Activated B cell treated with CpG ODN at 0.5 μM for 24 hours (primary cell): ENCODE results near the gene TMEM117. TPM values are rescaled to one million over a fixed set of nuclear protein-coding genes. Genes with fewer than 3 reads are reported as not detected.
"Not testable (repeated sequence)": the region's sequence is repeated elsewhere in the genome, so short reads cannot be mapped to it uniquely, and the experiment has no call there.

Experiments used
- ATAC-seq: fragments of 200-7000 bp; cut with Tn5 transposase; one replicate; pipeline ENCODE4 v1.10.0; 2021; ENCODE audit warnings: low read depth, mild to moderate bottlenecking, moderate library complexity
- CTCF ChIA-PET: fragments of 350-600 bp; sonication (Branson Sonifier 250); formaldehyde crosslinking; loops from one replicate; lab custom pipeline; 2021; ENCODE audit warnings: antibody characterized with exemption; lab: Charles Lee
- POLR2A ChIA-PET: fragments of 350-600 bp; sonication (Branson Sonifier 250); formaldehyde crosslinking; loops from one replicate; lab custom pipeline; 2021; ENCODE audit warnings: antibody characterized with exemption; lab: Charles Lee
- DNase-seq: peaks from one replicate; pipeline ENCODE4 v3.0.0; 2022
- H3K27ac Mint-ChIP-seq: one replicate; pipeline ENCODE4 v1.8.0; 2020; ENCODE audit warnings: mixed read lengths
- H3K27me3 Mint-ChIP-seq: one replicate; pipeline ENCODE4 v1.8.0; 2021; ENCODE audit warnings: mixed read lengths
- H3K36me3 Mint-ChIP-seq: one replicate; pipeline ENCODE4 v1.8.0; 2021; ENCODE audit warnings: low read depth, mixed read lengths
- H3K4me1 Mint-ChIP-seq: one replicate; pipeline ENCODE4 v1.8.0; 2021; ENCODE audit warnings: mixed read lengths
- H3K4me3 Mint-ChIP-seq: one replicate; pipeline ENCODE4 v1.8.0; 2020; ENCODE audit warnings: mild to moderate bottlenecking, mixed read lengths
- H3K9me3 Mint-ChIP-seq: one replicate; pipeline ENCODE4 v1.8.0; 2020; ENCODE audit warnings: mixed read lengths
- CTCF ChIP-seq: fragments of 200-600 bp; IDR thresholded peaks from one replicate; pipeline ENCODE4 v1.8.0; 2022; ENCODE audit warnings: antibody characterized with exemption, mild to moderate bottlenecking
- intact Hi-C: fragments of 100-400 bp; cut with micrococcal nuclease; formaldehyde crosslinking; loops from one replicate; pipeline ENCODE4 v1.15.1; 2024
- total RNA-seq: library from RNA; stranded (reverse); gene quantifications from 2 replicates; pipeline ENCODE4 v1.2.3, GENCODE V29; 2022

TMEM117 gene
- total RNA-seq, 1 donor from 2014 or later = 4.8 TPM

GRCh38 chr12:43858991-43859390, 23.1 kb downstream of the TMEM117 start:
- H3K27ac Mint-ChIP-seq = no peak overlapping the region
- H3K27me3 Mint-ChIP-seq = no peaks in the 10 kb centered on the region
- intact Hi-C loops = no loop called here
- no peak overlapping the region for H3K4me3 Mint-ChIP-seq
- ChIA-PET POLR2A (no interaction called here), CTCF (no interaction called here)
- DNase-seq (no peak), ATAC-seq (no peak)
- no peaks in the 10 kb centered on the region for H3K4me1 Mint-ChIP-seq
- TF ChIP-seq CTCF = no peak
- no peaks in the 10 kb centered on the region for H3K36me3 Mint-ChIP-seq
- no peaks in the 10 kb centered on the region for H3K9me3 Mint-ChIP-seq

- intact Hi-C loops = no loop called here
- POLR2A ChIA-PET = no interaction called here
- TF ChIP-seq CTCF = no peak
Measured at GRCh38 chr12:43861015-43861839, 25.3 kb downstream of the TMEM117 start.

GRCh38 chr12:43861840-43862150, 25.9 kb downstream of the TMEM117 start:
- no peak overlapping the region for H3K4me3 Mint-ChIP-seq
- no peak for DNase-seq
- no peaks in the 10 kb centered on the region for H3K27me3 Mint-ChIP-seq
- H3K9me3 Mint-ChIP-seq = no peaks in the 10 kb centered on the region
- no peak overlapping the region for H3K27ac Mint-ChIP-seq
- H3K36me3 Mint-ChIP-seq = peaks cover 3% of the 10 kb centered on the region
- intact Hi-C loops = no loop called here
- no peak for TF ChIP-seq CTCF
- ChIA-PET POLR2A (no interaction called here), CTCF (no interaction called here)
- H3K4me1 Mint-ChIP-seq = no peaks in the 10 kb centered on the region
- no peak for ATAC-seq

More at GRCh38 chr12:43861015-43861839, 25.3 kb downstream of the TMEM117 start:
- Mint-ChIP-seq H3K4me3 (no peak overlapping the region), H3K27ac (no peak overlapping the region), H3K27me3 (no peaks in the 10 kb centered on the region), H3K4me1 (no peaks in the 10 kb centered on the region), H3K9me3 (no peaks in the 10 kb centered on the region), H3K36me3 (peaks cover 3% of the 10 kb centered on the region)
- no peak for DNase-seq
- no peak for ATAC-seq
- CTCF ChIA-PET = no interaction called here

GRCh38 chr12:43863770-43864366, 28.0 kb downstream of the TMEM117 start:
- H3K27me3 Mint-ChIP-seq = no peaks in the 10 kb centered on the region
- ATAC-seq (no peak), DNase-seq (no peak)
- intact Hi-C loops = no loop called here
- POLR2A ChIA-PET = no interaction called here
- no peaks in the 10 kb centered on the region for H3K4me1 Mint-ChIP-seq
- TF ChIP-seq CTCF = no peak
- peaks cover 3% of the 10 kb centered on the region for H3K36me3 Mint-ChIP-seq
- no peaks in the 10 kb centered on the region for H3K9me3 Mint-ChIP-seq
- no peak overlapping the region for H3K4me3 Mint-ChIP-seq
- CTCF ChIA-PET = no interaction called here
- H3K27ac Mint-ChIP-seq = no peak overlapping the region

GRCh38 chr12:43864557-43864956, 28.7 kb downstream of the TMEM117 start:
- POLR2A ChIA-PET, CTCF ChIA-PET, H3K27ac Mint-ChIP-seq, H3K4me3 Mint-ChIP-seq, H3K36me3 Mint-ChIP-seq, ATAC-seq, DNase-seq, H3K27me3 Mint-ChIP-seq, intact Hi-C loops, H3K9me3 Mint-ChIP-seq, H3K4me1 Mint-ChIP-seq: not testable (repeated sequence)
